WTC11 (cell line): ENCODE measurements around the gene CCDC89. TPM values are rescaled to one million over a fixed set of nuclear protein-coding genes. Genes with fewer than 3 reads are reported as not detected.

Experiments
- ATAC-seq: fragments of 200-7000 bp; cut with Tn5 transposase; 2 replicates; pipeline ENCODE4 v1.10.0; 2021; ENCODE audit warnings: mild to moderate bottlenecking, moderate library complexity
- CTCF ChIA-PET: fragments of 300-600 bp; sonication (Branson Sonifier 250); formaldehyde crosslinking; loops from one replicate; lab custom pipeline; 2021; ENCODE audit warnings: antibody characterized with exemption; lab: Charles Lee
- POLR2A ChIA-PET: fragments of 350-600 bp; sonication (Branson Sonifier 250); formaldehyde crosslinking; loops from one replicate; lab custom pipeline; 2021; ENCODE audit warnings: antibody characterized with exemption; lab: Charles Lee
- DNase-seq: peaks from one replicate; pipeline ENCODE4 v3.0.0; 2021; ENCODE audit warnings: low spot score
- H3K27ac Mint-ChIP-seq: 2 replicates; pipeline ENCODE4 v1.8.0; 2021; ENCODE audit warnings: mixed read lengths
- H3K27me3 Mint-ChIP-seq: 2 replicates; pipeline ENCODE4 v1.8.0; 2021; ENCODE audit warnings: low read depth, mild to moderate bottlenecking, moderate library complexity, mixed read lengths
- H3K36me3 Mint-ChIP-seq: 2 replicates; pipeline ENCODE4 v1.8.0; 2021; ENCODE audit warnings: mixed read lengths
- H3K4me1 Mint-ChIP-seq: 2 replicates; pipeline ENCODE4 v1.8.0; 2022; ENCODE audit warnings: mixed read lengths
- H3K4me3 Mint-ChIP-seq: 2 replicates; pipeline ENCODE4 v1.8.0; 2021; ENCODE audit warnings: mild to moderate bottlenecking, moderate library complexity, mixed read lengths
- H3K9me3 Mint-ChIP-seq: 2 replicates; pipeline ENCODE4 v1.8.0; 2021; ENCODE audit warnings: mixed read lengths
- CREM ChIP-seq: sonication (generic); formaldehyde crosslinking; IDR thresholded peaks from 2 replicates; pipeline ENCODE4 v1.8.1; 2022; ENCODE audit warnings: mild to moderate bottlenecking, missing genetic modification reagents, moderate library complexity
- ETV6 ChIP-seq: sonication (generic); formaldehyde crosslinking; IDR thresholded peaks from 2 replicates; pipeline ENCODE4 v1.8.1; 2022; ENCODE audit warnings: mild to moderate bottlenecking, missing genetic modification reagents
- FOXJ3 ChIP-seq: sonication (generic); formaldehyde crosslinking; IDR thresholded peaks from 2 replicates; pipeline ENCODE4 v1.9.0; 2021; ENCODE audit warnings: missing genetic modification reagents, mild to moderate bottlenecking, borderline replicate concordance
- GABPB1 ChIP-seq: sonication (generic); formaldehyde crosslinking; IDR thresholded peaks from 2 replicates; pipeline ENCODE4 v1.8.1; 2023; ENCODE audit warnings: mild to moderate bottlenecking, missing genetic modification reagents
- GTF2I ChIP-seq: fragments of 250-450 bp; sonication (Bioruptor Pico); conservative IDR thresholded peaks from 2 replicates; pipeline ENCODE4 v1.4.0; 2021; ENCODE audit warnings: mild to moderate bottlenecking
- JAZF1 ChIP-seq: fragments of 250-450 bp; sonication (Bioruptor Pico); IDR thresholded peaks from 2 replicates; pipeline ENCODE4 v1.9.0; 2021; ENCODE audit warnings: moderate library complexity, mild to moderate bottlenecking, inconsistent platforms
- NFE2L1 ChIP-seq: sonication (generic); formaldehyde crosslinking; IDR thresholded peaks from 2 replicates; pipeline ENCODE4 v1.8.1; 2023; ENCODE audit warnings: missing genetic modification reagents
- NFYB ChIP-seq: sonication (generic); formaldehyde crosslinking; conservative IDR thresholded peaks from 2 replicates; pipeline ENCODE4 v1.8.0; 2022; ENCODE audit warnings: low read depth, missing genetic modification reagents
- OVOL2 ChIP-seq: fragments of 250-450 bp; sonication (Bioruptor Pico); IDR thresholded peaks from 2 replicates; pipeline ENCODE4 v1.9.0; 2021; ENCODE audit warnings: mild to moderate bottlenecking, borderline replicate concordance
- RORB ChIP-seq: fragments of 250-450 bp; sonication (Bioruptor Pico); IDR thresholded peaks from 2 replicates; pipeline ENCODE4 v1.9.0; 2021; ENCODE audit warnings: mild to moderate bottlenecking
- SMAD3 ChIP-seq: sonication (generic); formaldehyde crosslinking; IDR thresholded peaks from 2 replicates; pipeline ENCODE4 v1.8.0; 2022; ENCODE audit warnings: missing genetic modification reagents, mild to moderate bottlenecking, borderline replicate concordance
- SP1 ChIP-seq: sonication (generic); formaldehyde crosslinking; conservative IDR thresholded peaks from 2 replicates; pipeline ENCODE4 v1.8.1; 2022; ENCODE audit warnings: missing genetic modification reagents
- TEAD1 ChIP-seq: sonication (generic); formaldehyde crosslinking; IDR thresholded peaks from 2 replicates; pipeline ENCODE4 v1.8.0; 2022; ENCODE audit warnings: mild to moderate bottlenecking, missing genetic modification reagents
- ZNF121 ChIP-seq: sonication (generic); formaldehyde crosslinking; IDR thresholded peaks from 2 replicates; pipeline ENCODE4 v1.8.0; 2023; ENCODE audit warnings: missing genetic modification reagents
- ZNF423 ChIP-seq: fragments of 250-450 bp; sonication (Bioruptor Pico); IDR thresholded peaks from 2 replicates; pipeline ENCODE4 v2.1.2; 2022; ENCODE audit warnings: mild to moderate bottlenecking, moderate library complexity
- total RNA-seq: library from RNA; stranded (reverse); gene quantifications from 3 replicates; pipeline ENCODE4 v1.2.3, GENCODE V29; 2021
- TF ChIP-seq, protein P1 (sequence below): sonication (generic); formaldehyde crosslinking; IDR thresholded peaks from 2 replicates; pipeline ENCODE4 v1.8.1; 2023; ENCODE audit warnings: mild to moderate bottlenecking, missing genetic modification reagents, borderline replicate concordance
- TF ChIP-seq, protein P2 (sequence below): sonication (generic); formaldehyde crosslinking; IDR thresholded peaks from 2 replicates; pipeline ENCODE4 v1.8.1; 2023; ENCODE audit warnings: mild to moderate bottlenecking, missing genetic modification reagents, moderate library complexity
- TF ChIP-seq, protein P3 (sequence below): sonication (generic); formaldehyde crosslinking; IDR thresholded peaks from 2 replicates; pipeline ENCODE4 v1.8.1; 2022; ENCODE audit warnings: mild to moderate bottlenecking, moderate library complexity, missing genetic modification reagents
- TF ChIP-seq, protein P4 (sequence below): sonication (generic); formaldehyde crosslinking; IDR thresholded peaks from 2 replicates; pipeline ENCODE4 v1.8.0; 2022; ENCODE audit warnings: mild to moderate bottlenecking, missing genetic modification reagents
- TF ChIP-seq, protein P5 (sequence below): fragments of 250-450 bp; sonication (Bioruptor Pico); conservative IDR thresholded peaks from 2 replicates; pipeline ENCODE4 v1.9.0; 2021; ENCODE audit warnings: mild to moderate bottlenecking
- TF ChIP-seq, protein P6 (sequence below): sonication (generic); formaldehyde crosslinking; IDR thresholded peaks from 2 replicates; pipeline ENCODE4 v1.8.1; 2023; ENCODE audit warnings: mild to moderate bottlenecking, moderate library complexity, missing genetic modification reagents
- TF ChIP-seq, protein P7 (sequence below): fragments of 250-450 bp; sonication (Bioruptor Pico); IDR thresholded peaks from 2 replicates; pipeline ENCODE4 v1.9.0; 2021; ENCODE audit warnings: moderate library complexity, mild to moderate bottlenecking, inconsistent platforms, borderline replicate concordance
- TF ChIP-seq, protein P8 (sequence below): sonication (generic); formaldehyde crosslinking; IDR thresholded peaks from 2 replicates; pipeline ENCODE4 v1.8.0; 2023; ENCODE audit warnings: missing genetic modification reagents

CCDC89 gene
- total RNA-seq, 1 experiment from 2014 or later: not detected

DNA sequence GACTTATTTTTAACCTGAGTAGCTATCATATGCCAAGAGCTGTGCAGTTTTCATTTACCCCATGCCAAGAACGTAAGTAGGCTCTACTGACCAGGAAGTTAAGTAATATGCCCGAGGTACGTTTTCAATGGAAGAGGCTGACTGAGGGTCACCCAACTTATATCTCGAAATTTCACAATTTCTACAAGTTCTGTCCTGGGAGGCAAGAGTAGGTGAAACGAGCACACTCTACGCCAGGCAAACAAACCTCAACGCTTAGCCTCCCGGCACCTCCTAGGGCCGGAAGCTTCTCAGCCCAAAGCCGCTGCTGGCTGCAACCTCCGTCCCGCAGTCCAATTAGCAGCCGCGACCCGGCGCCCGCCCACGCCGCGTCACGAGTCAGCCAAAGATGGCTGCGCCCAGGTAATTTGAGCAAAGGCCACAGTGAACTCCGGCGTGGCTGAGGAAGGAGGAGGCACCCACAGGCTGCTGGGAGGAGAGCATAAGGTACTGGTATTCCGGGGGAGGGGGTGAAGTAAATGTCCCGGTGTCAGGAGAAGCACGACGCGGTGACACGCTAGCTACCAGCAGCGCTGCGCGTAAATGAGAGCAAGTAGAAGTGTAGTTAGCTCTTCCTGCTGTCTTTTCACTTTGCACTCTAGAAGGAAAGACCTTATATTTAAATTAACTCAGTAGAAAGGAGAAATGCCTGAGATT lies 38.2 kb downstream of the CCDC89 start, which contains the start of gene TMEM126A (continued):
- TF ChIP-seq, protein P1, sequence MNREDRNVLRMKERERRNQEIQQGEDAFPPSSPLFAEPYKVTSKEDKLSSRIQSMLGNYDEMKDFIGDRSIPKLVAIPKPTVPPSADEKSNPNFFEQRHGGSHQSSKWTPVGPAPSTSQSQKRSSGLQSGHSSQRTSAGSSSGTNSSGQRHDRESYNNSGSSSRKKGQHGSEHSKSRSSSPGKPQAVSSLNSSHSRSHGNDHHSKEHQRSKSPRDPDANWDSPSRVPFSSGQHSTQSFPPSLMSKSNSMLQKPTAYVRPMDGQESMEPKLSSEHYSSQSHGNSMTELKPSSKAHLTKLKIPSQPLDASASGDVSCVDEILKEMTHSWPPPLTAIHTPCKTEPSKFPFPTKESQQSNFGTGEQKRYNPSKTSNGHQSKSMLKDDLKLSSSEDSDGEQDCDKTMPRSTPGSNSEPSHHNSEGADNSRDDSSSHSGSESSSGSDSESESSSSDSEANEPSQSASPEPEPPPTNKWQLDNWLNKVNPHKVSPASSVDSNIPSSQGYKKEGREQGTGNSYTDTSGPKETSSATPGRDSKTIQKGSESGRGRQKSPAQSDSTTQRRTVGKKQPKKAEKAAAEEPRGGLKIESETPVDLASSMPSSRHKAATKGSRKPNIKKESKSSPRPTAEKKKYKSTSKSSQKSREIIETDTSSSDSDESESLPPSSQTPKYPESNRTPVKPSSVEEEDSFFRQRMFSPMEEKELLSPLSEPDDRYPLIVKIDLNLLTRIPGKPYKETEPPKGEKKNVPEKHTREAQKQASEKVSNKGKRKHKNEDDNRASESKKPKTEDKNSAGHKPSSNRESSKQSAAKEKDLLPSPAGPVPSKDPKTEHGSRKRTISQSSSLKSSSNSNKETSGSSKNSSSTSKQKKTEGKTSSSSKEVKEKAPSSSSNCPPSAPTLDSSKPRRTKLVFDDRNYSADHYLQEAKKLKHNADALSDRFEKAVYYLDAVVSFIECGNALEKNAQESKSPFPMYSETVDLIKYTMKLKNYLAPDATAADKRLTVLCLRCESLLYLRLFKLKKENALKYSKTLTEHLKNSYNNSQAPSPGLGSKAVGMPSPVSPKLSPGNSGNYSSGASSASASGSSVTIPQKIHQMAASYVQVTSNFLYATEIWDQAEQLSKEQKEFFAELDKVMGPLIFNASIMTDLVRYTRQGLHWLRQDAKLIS (CRISPR knock-in tag): 0 out of 2 replicates have a peak, but pooled peaks have one; percentile 39
- peak; percentile 45; the same call in 1 of the 2 replicates for TF ChIP-seq GABPB1 (CRISPR knock-in tag)
- TF ChIP-seq NFYB (CRISPR knock-in tag): peak; percentile 57
- TF ChIP-seq CREM (CRISPR knock-in tag): peak; percentile 88
- TF ChIP-seq TEAD1: peak; percentile 66; the same call in 1 of the 2 replicates
- TF ChIP-seq, protein P2, sequence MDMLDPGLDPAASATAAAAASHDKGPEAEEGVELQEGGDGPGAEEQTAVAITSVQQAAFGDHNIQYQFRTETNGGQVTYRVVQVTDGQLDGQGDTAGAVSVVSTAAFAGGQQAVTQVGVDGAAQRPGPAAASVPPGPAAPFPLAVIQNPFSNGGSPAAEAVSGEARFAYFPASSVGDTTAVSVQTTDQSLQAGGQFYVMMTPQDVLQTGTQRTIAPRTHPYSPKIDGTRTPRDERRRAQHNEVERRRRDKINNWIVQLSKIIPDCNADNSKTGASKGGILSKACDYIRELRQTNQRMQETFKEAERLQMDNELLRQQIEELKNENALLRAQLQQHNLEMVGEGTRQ (CRISPR knock-in tag): peak; percentile 79
- TF ChIP-seq SP1 (CRISPR knock-in tag): peak; percentile 77
- TF ChIP-seq JAZF1 (CRISPR knock-in tag): no peak
- TF ChIP-seq, protein P3, sequence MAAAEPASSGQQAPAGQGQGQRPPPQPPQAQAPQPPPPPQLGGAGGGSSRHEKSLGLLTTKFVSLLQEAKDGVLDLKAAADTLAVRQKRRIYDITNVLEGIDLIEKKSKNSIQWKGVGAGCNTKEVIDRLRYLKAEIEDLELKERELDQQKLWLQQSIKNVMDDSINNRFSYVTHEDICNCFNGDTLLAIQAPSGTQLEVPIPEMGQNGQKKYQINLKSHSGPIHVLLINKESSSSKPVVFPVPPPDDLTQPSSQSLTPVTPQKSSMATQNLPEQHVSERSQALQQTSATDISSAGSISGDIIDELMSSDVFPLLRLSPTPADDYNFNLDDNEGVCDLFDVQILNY (CRISPR knock-in tag): 0 out of 2 replicates have a peak, but pooled peaks have one; percentile 27
- no peak for TF ChIP-seq FOXJ3
- TF ChIP-seq, protein P4, sequence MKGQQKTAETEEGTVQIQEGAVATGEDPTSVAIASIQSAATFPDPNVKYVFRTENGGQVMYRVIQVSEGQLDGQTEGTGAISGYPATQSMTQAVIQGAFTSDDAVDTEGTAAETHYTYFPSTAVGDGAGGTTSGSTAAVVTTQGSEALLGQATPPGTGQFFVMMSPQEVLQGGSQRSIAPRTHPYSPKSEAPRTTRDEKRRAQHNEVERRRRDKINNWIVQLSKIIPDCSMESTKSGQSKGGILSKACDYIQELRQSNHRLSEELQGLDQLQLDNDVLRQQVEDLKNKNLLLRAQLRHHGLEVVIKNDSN (CRISPR knock-in tag): peak; percentile 78; the same call in 1 of the 2 replicates
- TF ChIP-seq, protein P5, sequence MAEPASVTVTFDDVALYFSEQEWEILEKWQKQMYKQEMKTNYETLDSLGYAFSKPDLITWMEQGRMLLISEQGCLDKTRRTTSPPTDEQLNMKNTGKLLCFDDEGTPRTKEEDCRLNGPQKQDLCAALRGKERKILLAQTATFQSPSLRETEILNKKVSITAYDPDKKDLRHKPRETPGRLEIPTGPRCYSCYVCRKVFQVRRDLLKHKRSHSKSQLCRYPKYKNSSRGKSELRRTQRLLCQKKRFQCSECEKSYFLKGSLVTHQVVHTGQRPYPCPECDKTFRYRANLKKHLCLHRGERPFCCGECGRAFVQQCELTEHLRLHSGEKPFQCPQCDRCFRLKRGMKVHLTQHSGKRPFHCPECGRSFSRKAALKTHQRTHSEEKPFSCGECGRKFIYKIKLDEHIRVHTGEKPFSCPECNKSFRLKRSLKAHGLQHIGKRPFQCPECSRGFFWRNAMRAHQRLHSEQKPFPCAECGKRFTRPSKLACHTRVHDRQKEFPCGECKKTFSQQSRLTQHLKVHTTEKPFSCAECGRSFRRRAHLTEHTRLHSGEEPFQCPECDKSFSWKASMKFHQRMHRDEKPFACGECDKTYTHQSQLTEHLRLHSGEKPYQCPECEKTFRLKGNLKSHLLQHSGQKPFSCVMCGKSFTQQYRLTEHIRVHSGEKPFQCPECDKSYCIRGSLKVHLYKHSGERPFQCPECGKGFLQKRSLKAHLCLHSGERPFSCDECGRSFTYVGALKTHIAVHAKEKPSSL (CRISPR knock-in tag): no peak
- TF ChIP-seq OVOL2: no peak
- TF ChIP-seq, protein P6, sequence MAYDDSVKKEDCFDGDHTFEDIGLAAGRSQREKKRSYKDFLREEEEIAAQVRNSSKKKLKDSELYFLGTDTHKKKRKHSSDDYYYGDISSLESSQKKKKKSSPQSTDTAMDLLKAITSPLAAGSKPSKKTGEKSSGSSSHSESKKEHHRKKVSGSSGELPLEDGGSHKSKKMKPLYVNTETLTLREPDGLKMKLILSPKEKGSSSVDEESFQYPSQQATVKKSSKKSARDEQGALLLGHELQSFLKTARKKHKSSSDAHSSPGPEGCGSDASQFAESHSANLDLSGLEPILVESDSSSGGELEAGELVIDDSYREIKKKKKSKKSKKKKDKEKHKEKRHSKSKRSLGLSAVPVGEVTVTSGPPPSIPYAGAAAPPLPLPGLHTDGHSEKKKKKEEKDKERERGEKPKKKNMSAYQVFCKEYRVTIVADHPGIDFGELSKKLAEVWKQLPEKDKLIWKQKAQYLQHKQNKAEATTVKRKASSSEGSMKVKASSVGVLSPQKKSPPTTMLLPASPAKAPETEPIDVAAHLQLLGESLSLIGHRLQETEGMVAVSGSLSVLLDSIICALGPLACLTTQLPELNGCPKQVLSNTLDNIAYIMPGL (CRISPR knock-in tag): 0 out of 2 replicates have a peak, but pooled peaks have one; percentile 30

DNA sequence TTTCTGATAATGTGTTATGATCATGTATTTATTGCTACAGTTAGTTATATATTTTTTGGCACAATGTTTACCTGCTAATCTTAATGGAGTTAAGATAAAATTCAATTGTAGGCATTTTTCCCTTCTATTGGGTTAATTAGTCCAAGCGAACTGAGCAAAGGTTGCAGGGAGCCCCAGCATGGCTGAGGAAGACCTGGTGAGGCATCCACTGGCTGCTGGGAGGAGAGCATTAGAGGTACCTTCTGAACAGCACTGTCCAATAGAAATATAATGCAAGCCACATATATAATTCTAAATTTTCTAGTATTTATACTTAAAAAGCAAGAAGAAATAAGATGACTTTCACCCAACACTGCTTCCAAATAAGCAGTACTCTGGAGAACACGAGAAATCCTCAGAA lies 38.9 kb downstream of the CCDC89 start:
- no peaks in the 10 kb centered on the region for H3K9me3 Mint-ChIP-seq
- DNase-seq (no peak), ATAC-seq (no peak)
- ChIA-PET POLR2A (interaction anchor here (0.5 to 3.3 kb wide), 12 partner anchors 9 to 422 kb away, joined by 3 to 24 read pairs (median 4); partner anchors contain the start of genes CREBZF, DLG2, PICALM and TMEM126B), CTCF (interaction anchor here (1.0 to 2.0 kb wide), 4 partner anchors 10 to 183 kb away, joined by 3 to 6 read pairs (median 4); no protein-coding TSS in a partner anchor)
- no peaks in the 10 kb centered on the region for H3K27me3 Mint-ChIP-seq
- H3K27ac Mint-ChIP-seq: peak overlapping the region; percentile 95
- peak overlapping the region; percentile 91 for H3K4me3 Mint-ChIP-seq
- peaks cover 4% of the 10 kb centered on the region; the same call in 1 of the 2 replicates for H3K36me3 Mint-ChIP-seq
- peaks cover 32% of the 10 kb centered on the region for H3K4me1 Mint-ChIP-seq
- TF ChIP-seq, protein P7, sequence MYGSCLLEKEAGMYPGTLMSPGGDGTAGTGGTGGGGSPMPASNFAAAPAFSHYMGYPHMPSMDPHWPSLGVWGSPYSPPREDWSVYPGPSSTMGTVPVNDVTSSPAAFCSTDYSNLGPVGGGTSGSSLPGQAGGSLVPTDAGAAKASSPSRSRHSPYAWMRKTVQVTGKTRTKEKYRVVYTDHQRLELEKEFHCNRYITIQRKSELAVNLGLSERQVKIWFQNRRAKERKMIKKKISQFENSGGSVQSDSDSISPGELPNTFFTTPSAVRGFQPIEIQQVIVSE: no peak
- TF ChIP-seq GTF2I (no peak), ZNF423 (CRISPR knock-in tag) (no peak), SMAD3 (CRISPR knock-in tag) (no peak), GABPB1 (CRISPR knock-in tag) (no peak), ZNF121 (CRISPR knock-in tag) (no peak), RORB (no peak), ETV6 (no peak), NFE2L1 (no peak)
- TF ChIP-seq, protein P8, sequence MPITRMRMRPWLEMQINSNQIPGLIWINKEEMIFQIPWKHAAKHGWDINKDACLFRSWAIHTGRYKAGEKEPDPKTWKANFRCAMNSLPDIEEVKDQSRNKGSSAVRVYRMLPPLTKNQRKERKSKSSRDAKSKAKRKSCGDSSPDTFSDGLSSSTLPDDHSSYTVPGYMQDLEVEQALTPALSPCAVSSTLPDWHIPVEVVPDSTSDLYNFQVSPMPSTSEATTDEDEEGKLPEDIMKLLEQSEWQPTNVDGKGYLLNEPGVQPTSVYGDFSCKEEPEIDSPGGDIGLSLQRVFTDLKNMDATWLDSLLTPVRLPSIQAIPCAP: no peak
